Measurements from ENCODE around the gene DCTN4. TPM values are rescaled to one million over a fixed set of nuclear protein-coding genes. Genes with fewer than 3 reads are reported as not detected.
"Not testable (repeated sequence)": the region's sequence is repeated elsewhere in the genome, so short reads cannot be mapped to it uniquely, and the experiment has no call there.

Gene DCTN4
- total RNA-seq, 1 donor, result 66.1 TPM

DNA sequence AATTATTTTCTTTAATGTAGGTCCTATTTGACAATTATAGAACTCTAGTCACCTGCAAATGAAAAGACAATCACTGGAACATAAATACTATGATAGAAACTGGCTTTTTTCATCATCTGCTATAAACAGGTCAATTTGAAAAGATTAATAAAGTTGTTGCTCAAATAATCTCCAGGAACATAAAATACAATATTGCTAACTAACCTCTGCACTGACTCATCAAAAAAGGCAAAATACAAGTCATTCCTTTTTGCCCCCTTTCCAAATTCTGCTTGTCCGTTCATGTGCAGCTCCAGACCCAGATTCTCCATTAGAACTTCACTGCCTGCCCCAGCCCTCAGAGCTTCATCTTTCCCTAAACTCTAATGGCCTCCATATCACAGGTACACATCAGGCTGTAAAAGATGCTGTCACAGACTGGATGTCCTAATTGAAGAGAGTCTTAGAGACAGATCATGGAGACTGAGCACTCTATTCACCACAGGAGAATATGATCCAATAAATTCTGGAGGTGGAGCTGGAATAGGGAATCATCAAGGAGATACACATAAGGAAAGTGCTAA, 1.6 kb downstream of the DCTN4 start:
- DNase-seq (ENCODE audit: low read depth), result no peak
- H3K4me3 ChIP-seq (ENCODE audit: low read depth, low read length), result peak overlapping the region; percentile 74
- TF ChIP-seq, protein P1, sequence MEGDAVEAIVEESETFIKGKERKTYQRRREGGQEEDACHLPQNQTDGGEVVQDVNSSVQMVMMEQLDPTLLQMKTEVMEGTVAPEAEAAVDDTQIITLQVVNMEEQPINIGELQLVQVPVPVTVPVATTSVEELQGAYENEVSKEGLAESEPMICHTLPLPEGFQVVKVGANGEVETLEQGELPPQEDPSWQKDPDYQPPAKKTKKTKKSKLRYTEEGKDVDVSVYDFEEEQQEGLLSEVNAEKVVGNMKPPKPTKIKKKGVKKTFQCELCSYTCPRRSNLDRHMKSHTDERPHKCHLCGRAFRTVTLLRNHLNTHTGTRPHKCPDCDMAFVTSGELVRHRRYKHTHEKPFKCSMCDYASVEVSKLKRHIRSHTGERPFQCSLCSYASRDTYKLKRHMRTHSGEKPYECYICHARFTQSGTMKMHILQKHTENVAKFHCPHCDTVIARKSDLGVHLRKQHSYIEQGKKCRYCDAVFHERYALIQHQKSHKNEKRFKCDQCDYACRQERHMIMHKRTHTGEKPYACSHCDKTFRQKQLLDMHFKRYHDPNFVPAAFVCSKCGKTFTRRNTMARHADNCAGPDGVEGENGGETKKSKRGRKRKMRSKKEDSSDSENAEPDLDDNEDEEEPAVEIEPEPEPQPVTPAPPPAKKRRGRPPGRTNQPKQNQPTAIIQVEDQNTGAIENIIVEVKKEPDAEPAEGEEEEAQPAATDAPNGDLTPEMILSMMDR (IDR thresholded peaks at IDR 0.05; ENCODE audit: insufficient read depth, low read depth, low read length), result no peak

DNA sequence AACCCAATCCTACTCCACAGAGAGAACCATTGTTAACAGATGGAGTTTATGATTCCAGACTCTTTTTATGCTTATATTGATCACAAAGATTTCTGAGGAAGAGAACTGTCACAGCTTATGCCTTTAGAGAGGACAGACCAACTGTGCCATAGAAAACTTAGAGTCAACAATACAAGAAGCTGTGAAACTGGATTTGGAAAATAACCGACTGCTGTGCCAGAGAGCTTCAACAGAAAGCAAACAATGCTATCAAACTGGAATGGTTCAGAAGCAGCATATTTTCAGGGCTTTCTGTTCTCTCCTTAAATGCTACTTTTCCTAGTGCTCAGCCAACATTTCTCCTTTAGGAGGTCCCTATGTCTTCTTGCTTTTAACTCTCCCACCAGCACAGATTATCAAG, 5.0 kb downstream of the DCTN4 start:
- no peak overlapping the region for H3K4me3 ChIP-seq (ENCODE audit: low read depth, low read length)
- TF ChIP-seq, protein P1 (IDR thresholded peaks at IDR 0.05; ENCODE audit: insufficient read depth, low read depth, low read length), result no peak
- DNase-seq (ENCODE audit: low read depth), result no peak

DNA sequence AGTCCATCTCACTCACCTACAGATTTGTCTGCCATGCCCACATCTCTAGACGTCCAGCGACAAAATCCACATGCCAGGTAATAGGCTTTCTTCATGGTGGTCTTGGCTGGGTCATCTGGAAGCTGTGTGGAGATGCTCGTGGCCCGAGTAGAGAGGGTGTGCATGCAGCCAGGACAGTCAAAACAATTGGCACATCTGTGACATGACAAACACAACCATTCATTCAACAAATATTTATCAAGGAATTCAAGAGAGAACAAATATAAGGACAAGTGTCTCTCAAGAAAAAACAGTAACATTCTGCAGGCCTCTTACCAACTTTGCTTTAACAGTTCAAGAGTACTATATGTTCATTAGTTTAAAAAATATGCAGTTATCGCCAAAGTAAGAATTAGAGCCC, 5.4 kb downstream of the DCTN4 start:
- TF ChIP-seq, protein P1 (IDR thresholded peaks at IDR 0.05; ENCODE audit: insufficient read depth, low read depth, low read length), result no peak
- DNase-seq (ENCODE audit: low read depth), result no peak

DNA sequence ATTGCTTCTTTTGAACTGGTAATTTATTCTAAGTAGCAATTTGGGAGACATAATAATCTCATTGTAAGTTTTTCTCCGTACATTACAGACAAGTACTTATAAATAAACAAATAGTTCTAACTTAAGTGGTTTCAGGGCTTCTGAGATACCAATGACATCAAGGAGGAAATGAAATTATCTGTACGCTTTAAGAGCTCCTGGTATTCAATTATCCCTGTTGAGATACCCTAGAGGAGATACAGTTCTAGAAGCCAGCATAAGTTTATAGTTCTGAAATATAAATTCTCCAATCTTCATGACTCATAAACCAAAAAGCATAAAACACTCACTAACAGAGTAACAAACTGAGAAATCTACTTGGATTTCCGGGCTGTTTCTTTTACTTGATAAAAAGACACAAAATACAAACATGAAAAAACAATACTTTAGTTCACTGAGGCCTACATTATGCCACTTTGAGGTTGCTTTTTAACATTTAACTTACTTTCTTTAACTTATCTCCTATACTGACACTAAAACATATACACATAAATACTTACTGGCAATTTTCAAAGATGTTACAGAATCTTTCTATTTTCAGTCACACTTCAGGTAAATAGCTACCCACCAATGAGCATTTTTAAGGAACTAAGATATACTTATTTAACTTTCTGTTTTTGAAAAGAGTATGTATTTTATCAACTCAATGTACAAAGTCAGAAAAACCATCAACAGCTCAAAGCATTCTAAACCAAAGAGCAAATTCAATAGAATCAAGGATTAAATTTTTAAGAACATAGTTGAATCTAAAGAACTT, 7.5 kb downstream of the DCTN4 start:
- no peak overlapping the region for H3K4me3 ChIP-seq (ENCODE audit: low read depth, low read length)
- TF ChIP-seq, protein P1 (IDR thresholded peaks at IDR 0.05; ENCODE audit: insufficient read depth, low read depth, low read length), result no peak
- peak; percentile 68 for DNase-seq (ENCODE audit: low read depth)

More for the DNA sequence above, 5.4 kb downstream of the DCTN4 start:
- no peak overlapping the region for H3K4me3 ChIP-seq (ENCODE audit: low read depth, low read length)

DNA sequence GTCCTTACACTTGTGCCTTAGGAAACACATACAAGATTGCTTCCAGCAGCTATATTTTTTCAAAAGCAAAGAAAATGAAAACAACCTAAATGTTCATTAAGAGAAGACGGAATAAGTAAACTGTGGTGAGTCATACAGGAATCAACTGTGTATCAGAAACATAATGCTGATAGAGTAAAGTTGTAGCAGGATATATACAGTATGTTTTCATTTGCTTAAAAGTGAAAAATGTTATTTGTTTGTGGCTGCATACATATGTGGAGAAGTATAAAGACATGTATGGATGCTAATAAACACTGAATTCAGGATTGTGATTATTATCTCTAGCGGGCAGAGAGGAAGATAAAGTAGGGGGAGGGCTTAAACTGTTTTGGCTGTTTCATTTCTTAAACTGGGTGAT, 8.3 kb downstream of the DCTN4 start:
- no peak overlapping the region for H3K4me3 ChIP-seq (ENCODE audit: low read depth, low read length)
- DNase-seq (ENCODE audit: low read depth), result no peak
- TF ChIP-seq, protein P1 (IDR thresholded peaks at IDR 0.05; ENCODE audit: insufficient read depth, low read depth, low read length), result no peak

DNA sequence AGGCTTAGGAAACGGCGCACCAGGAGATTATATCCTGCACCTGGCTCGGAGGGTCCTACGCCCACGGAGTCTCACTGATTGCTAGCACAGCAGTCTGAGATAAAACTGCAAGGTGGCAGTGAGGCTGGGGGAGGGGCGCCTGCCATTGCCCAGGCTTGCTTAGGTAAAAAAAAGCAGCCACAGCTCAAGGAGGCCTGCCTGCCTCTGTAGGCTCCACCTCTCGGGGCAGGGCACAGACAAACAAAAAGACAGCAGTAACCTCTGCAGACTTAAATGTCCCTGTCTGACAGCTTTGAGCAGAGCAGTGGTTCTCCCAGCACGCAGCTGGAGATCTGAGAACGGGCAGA, 15.7 kb downstream of the DCTN4 start:
- DNase-seq (ENCODE audit: low read depth); H3K4me3 ChIP-seq (ENCODE audit: low read depth, low read length): not testable (repeated sequence)

DNA sequence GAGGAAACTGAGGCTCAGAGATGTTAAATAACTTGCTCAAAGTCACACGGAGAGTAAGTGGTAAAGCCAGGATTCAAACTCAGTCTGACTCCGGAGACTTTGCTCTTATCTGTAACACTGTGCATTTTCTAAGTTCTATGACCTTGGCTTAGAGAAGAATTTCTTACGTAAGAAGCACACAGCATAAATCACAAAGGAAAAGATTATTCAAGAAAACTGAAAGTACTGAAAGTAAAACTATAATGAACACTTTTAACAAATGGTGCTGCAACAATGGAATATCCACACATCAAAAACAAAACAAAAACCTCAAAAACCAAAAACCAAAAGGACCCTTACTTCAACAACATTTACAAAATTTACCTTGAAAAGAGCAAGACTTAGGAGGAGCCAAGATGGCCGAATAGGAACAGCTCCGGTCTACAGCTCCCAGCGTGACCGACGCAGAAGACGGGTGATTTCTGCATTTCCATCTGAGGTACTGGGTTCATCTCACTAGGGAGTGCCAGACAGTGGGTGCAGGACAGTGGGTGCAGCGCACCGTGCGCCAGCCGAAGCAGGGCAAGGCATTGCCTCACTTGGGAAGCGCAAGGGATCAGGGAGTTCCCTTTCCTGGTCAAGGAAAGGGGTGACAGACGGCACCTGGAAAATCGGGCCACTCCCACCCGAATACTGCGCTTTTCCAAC, 16.2 kb downstream of the DCTN4 start:
- not testable (repeated sequence) for H3K4me3 ChIP-seq (ENCODE audit: low read depth, low read length)
- peak; percentile 73 for DNase-seq (ENCODE audit: low read depth)
